Measurements from ENCODE around the gene ZNF771.
"Not testable (repeated sequence)": the region's sequence is repeated elsewhere in the genome, so short reads cannot be mapped to it uniquely, and the experiment has no call there.

Gene ZNF771

DNA sequence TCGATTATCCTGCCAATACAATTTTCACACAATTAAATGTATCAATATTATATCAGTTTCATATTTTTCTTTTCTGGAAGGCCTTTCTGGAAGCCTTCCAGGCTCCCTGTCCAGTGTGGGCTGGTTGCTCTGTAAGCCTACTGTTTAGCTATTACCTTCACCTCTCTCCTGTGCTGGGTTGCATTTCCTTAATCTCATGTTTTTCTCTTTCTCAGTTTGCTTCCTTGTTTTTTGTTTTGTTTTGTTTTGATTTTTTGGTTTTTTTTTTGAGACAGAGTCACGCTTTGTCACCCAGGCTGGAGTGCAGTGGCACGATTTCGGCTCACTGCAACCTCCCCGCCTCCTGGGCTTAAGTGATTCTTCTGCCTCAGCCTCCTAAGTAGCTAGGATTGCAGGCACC lies 31.4 kb downstream of the ZNF771 start:
- no peak for DNase-seq

DNA sequence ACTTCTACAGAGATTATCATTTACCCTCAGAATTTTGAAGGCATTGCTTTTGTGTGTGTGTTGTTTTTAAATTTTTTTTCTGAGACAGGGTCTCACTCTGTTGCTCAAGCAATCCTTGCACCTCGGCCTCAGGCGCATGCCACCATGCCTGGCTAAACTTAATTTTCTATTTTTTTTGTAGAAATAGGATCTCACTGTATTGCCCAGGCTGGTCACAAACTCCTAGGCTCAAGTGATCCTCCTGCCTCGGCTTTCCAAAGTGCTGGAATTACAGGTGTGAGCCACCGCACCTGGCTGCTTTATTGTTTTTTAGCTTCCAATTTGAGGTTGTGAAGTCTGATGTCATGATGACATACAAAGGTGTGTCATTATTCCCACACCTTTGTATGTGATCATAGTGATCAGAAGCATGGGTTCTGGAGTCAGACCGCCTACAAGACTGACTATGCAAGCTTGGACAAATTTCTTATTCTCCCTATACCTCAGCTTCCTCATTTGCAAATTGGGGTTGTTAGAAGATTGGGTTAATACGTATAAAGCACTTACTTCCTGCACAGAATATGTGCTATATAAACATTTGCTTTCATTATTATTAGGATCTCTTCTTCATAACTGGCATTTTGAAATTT lies 32.4 kb downstream of the ZNF771 start:
- DNase-seq: no peak

DNA sequence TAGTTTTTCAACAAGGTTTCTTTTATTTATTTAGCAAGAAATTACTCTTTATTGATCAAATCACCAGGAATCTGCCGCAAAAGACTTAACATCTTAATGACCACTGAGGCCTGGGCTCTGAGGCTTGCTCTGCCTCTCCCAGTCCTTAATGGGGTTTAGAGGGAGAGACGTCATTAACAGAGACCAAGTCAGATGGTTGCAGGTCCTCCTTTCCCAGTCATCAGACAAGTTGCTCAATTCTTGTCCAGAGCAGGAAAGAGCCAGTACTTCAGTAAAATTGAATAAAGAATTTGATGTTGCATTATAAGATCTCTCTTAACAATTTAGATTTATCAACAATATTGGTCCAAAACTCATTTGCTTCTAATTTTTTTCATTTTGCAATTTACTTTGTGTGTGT lies 36.2 kb downstream of the ZNF771 start:
- no peak for DNase-seq

DNA sequence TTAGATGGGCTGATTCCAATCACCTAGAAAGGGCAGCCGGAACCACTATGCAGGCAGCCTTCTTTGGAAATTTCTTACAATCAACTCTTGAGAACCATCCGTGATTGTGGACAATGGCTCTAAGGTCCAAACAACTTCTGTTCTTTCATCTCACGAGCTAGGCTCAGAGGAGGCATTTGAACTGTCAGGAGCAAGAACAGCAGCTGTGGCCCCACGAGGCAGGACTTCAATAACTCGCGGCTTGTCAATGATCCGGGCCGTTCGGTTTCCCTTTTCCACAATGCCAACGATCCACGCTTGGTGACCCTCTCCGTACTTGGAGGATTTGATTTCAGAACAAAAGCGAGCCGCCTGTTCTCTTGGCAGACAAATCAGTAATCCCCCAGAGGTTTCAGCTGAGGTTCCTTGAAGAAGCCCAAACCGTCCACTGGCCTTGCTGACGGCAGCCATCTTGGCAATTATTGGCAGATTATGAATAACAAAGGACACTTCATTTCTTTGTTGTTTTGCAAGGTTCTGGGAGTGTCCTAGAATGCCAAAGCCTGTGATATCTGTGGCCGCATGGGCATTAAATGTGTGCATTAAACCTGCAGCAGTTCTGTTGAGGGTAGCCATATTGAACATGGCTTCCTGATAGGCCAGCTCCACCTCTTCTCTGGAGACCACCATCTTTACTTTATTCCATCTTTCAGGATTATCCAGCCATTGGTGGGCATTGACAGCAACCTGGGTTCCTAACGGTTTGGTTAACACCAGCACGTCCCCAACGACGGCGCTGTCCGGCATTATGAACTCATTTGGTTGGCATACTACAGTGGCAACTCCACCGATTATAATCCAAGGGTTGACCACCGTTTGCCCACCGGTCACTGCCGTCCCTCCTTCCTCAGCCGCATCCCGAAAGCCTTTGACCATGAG lies 37.1 kb downstream of the ZNF771 start:
- no peak for DNase-seq

DNA sequence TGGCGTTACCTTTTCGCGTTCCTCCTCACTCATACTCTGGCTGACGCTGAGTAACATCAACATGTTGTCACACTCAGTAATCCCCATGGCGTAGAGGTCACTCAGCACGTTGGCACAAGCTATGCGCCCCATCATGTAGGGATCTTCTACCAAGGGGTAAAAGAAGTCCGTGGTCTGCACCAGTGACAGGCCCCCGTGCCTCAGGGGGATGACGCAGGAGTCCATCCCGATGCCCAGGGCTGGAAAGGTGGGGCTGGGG lies 37.7 kb downstream of the ZNF771 start:
- no peak for DNase-seq

DNA sequence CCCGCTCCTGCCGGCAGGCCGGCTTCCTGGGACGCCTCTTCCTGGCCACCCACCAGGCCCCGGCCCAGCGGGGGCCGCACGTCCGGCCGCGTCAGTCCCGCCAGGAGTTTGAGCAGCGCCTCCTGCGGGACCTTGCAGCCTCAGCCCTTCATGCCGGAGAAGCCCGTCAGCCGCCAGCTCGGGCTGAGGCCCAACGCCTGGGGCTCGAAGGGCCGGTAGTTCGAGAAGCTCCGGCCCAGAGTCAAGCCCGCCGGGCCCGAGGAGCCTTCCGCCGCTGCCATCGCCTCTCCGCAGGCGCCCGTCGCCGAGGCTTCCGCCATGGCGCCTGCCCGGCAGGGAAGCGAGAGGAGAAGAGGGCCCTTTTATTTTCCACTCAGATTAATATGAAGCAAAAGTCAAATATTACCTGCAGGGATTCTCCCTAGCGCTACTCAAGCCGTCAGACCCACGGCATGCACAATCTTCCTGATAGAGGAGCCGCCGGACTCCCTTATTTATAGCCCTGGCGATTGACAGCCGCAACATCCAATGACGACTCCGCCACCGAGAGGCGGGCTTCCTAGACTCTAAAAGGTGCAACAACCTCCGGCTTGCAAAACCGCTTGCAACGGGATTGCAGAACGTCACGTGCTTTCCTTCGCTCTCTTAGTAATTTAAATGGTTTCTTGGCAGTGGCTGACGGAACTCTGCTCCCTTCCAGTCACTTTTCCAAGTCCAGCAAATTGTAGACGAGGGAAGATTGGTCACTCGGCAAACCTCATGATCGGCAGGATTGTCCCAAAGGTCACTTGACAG lies 38.2 kb downstream of the ZNF771 start, which contains the start of gene SEPHS2:
Gene SEPHS2, minus strand, starts transcription at position 467 of the 795 bp plus-strand sequence. Its CDS starts 147 bp downstream, at position 320.
- peak; percentile 92 for DNase-seq

DNA sequence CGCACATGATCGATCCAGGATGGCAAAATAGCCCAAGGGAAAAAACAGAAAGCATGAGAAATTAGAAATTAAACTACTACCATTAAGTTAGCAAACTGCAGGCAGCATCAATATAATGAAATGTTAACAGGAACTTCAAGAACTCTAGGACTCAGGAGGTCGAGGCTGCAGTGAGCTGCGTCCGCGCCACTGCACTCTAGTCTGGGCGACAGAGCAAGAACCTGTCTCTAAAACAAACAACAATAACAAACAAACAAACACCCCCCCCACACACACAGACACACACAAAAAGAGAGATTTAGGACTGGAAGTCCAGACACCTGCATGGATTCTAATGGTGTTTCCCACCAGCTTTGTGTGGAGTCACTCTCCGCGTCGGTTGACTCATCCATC lies 38.8 kb downstream of the ZNF771 start:
- no peak for DNase-seq

DNA sequence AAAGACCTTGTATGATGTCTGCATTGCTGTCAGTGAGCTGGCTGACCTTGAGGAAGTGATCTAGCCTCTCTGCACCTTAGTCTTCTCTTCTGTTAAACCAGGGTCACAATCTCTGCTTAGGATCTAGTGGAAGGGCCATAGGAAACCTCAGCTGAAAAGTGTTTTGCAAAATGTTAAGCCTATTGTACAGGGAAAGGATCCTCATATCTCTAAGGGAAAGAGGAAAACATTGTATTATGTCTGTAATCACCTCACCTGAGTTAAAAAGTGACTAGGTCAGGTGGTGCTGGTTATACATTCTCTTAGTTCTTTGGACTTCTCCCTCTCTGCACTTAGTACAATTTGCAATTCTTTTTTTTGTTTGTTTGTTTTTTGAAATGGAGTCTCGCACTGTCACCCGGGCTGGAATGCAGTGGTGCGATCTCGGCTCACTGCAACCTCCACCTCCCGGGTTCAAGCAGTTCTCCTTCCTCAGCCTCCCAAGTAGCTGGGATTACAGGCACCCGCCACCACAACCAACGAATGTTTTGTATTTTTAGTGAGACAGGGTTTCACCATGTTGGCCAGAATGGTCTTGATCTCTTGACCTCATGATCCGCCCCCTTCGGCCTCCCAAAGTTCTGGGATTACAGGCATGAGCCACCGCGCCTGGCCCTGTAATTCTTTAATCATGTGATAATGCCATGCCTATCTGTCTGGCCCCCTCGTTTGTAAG lies 40.3 kb downstream of the ZNF771 start:
- DNase-seq: no peak

DNA sequence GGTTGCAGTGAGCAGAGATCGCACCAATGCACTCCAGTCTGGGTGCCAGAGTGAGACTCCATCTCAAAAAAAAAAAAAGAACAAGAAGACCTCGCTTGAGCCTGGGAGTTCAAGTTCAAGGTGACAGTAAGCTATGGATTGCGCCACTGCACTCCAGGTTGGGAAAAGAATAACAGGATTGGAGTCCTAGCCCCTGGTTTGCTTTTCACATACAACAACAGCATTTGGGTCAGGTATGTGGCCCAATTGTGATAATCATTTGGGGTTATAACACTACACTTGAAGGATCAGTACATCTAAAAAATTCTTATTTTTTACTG lies 41.7 kb downstream of the ZNF771 start:
- DNase-seq: no peak

DNA sequence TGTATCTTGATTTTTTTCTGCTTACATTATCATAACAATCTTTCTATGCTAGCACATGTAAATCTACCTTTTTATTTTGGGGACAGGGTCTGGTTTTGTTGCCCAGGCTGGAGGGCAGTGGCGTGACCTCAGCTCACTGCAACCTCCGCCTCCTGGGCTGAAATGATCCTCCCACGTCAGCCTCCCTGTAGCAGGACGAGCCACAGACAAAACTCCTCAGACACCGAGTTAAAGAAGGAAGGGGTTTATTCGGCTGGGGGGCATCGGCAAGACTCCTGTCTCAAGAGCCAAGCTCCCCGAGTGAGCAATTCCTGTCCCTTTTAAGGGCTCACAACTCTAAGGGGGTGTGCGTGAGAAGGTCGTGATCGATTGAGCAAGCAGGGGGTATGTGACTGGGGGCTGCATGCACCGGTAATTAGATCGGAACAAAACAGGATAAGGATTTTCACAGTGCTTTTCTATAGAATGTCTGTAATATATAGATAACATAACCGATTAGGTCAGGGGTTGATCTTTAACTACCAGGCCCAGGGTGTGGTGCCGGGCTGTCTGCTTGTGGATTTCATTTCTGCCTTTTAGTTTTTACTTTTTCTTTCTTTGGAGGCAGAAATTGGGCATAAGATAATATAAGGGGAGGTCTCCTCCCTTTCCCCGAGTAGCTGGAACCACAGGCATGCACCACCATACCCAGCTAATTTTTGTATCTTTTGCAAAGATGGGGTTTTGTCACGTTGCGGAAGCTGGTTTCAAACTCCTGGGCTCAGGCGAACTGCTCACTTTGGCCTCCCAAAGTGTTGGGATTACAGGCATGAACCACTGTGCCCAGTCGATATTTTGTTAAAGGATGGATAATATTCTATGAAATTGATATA lies 45.5 kb downstream of the ZNF771 start:
- DNase-seq: not testable (repeated sequence)

DNA sequence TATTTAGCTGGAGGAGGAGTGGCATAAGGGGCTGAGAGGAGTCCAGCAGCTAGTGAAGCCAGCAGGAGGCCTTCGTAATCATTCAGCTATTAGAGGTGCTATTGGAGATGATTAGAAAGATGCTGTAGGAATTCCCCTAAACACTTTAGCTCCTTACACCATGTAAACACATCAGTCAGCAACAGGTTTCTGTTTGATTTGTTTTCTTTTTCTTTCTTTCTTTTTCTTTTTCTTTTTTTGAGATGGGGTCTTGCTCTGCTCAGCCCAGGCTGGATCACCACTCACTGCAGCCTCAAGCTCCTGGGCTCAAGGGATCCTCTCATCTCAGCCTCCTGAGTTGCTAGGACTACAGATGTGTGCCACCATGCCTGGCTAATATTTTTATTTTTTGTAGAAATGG lies 48.9 kb downstream of the ZNF771 start:
- DNase-seq: no peak

DNA sequence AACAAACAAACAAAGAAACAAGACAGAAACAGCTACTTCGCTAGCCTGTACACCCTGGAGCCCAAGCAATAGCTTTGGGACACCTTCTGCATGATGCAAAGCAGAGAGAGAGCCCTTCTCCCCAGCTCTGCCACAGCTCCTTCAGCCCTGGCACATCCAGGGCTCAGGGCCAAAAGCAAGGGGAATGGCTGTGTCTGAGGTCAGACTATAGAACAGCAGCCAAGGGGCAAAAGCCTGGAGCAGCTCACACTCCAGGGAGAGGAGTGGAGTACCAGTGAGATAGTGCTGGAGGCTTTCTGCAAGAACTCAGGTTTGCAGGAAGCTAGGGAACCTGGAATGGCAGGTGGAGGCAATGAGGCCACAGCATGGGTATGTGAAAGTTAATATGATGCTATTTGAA lies 49.9 kb downstream of the ZNF771 start:
- no peak for DNase-seq

DNA sequence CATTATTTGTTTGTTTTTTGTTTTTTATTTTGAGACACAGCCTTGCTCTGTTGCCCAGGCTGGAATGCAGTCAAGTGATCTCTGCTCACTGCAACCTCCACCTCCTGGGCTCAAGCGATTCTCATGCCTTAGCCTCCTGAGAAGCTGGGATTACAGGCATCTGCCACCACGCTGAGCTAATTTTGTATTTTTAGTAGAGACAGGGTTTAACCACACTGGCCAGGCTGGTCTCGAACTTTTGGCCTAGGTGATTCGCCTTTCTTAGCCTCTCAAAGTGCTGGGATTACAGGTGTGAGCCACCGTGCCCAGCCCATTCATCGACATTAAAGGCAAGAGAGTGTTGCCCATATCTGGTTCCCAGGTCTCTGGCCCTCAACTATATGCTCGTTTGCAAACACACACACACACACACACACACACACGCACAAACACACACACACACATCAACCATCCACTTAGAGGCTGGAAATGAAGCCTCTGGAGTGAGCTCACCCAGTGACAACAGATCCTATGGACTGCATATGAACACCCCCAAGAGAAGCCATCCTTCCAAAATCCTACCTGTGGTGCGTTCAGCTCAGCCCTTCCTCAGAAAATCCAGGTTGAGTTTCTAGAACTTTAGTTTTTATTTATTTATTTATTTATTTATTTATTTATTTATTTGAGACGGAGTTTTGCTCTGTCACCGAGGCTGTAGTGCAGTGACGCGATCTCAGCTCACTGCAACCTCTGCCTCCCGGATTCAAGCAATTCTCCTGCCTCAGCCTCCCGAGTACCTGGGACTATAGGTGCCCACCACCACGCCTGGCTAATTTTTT lies 50.5 kb downstream of the ZNF771 start:
- no peak for DNase-seq

DNA sequence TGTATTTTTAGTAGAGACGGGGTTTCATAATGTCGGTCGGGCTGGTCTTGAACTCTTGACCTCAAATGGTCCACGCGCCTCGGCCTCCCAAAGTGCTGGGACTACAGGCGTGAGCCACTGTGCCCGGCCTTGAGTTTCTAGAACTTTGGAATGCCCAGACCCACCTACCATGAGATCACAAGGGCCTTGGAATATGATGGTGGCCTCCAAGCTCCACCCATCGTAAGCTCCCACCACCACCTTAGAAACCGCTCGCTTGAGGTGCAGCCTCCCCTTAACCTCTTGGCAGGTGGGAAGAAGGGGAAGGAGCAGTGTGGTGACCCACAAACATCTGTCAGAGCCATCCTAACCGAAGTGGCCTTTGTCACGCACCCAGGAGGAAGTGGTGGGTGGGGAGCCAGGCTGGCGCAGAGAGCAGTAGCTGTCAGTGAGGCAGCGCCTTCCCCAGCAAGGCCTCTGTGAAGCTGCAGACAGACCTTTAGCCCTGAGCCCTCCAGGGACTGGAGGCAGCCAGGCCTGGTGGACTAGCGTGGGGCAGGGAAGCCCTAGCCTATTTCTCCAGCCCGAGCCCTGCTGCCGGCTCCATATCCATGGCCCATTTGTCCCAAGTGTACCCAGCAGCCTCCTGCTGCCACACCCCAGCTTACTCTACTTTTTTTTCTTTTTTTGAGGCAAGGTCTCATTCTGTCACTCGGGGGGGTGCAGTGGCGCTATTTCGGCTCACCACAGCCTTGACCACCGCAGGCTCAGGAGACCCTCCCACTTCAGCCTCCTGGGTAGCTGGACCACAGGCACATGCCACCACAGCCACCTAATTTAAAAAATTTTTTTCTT lies 51.4 kb downstream of the ZNF771 start:
- DNase-seq: no peak

DNA sequence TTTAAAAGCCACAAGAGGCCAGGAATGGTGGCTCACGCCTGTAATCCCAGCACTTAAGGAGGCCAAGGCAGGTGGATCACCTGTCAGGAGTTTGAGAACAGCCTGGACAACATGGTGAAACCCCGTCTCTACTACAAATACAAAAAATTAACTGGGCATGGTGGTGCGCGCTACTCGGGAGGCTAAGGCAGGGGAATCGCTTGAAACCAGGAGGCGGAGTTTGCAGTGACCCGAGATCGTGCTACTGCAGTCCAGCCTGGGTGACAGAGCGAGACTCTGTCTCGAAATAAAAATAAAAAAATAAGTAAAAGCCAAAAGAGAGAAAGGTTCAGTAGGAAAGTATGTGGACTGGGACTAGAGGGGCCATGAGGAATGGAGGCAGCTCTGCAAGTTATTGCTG lies 52.0 kb downstream of the ZNF771 start:
- DNase-seq: no peak

DNA sequence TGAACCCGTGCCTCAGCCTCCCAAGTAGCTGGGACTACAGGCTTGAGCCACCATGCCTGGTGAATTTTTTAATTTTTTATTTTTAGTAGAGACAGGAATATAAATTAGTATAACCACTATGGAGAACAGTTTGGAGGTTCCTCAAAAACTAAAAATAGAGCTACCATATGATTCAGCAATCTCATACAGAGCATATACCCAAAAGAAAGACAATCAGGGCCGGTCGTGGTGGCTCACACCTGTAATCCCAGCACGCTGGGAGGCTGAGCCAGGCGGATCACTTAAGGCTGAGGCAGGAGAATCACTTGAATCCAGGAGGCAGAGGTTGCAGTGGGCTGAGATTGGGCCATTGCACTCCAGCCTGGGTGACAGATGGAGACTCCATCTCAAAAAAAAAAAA lies 54.0 kb downstream of the ZNF771 start:
- DNase-seq: not testable (repeated sequence)

DNA sequence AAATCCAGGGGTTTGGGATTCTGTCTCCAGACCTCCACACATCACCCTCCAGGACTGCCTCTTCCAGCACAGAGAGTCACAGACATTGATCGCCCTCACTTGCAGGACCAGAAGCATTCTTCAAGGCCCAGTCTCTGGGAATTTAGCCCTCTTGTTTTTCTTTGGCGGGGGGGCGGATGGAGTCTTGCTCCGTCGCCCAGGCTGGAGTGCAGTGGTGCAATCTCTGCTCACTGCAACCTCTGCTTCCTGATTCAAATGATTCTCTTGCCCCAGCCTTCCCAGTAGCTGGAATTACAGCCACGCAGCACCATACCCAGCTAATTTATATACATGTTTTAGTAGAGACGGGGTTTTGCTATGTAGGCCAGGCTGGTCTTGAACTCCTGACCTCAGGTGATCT lies 56.7 kb downstream of the ZNF771 start:
- no peak for DNase-seq

Measured in NCI-H2171 (cell line).